Brain microvascular endothelial cell (primary cell): ENCODE data around the gene AP2S1.
A peak's percentile ranks its signal among the peaks of the same experiment; 100 is the strongest.

ENCODE experiments used
- DNase-seq: peaks from one replicate; pipeline ENCODE4 v3.0.0-alpha.2; 2020
- H3K27ac ChIP-seq: fragments of 250-450 bp; sonication (Bioruptor Pico); 2 replicates; pipeline ENCODE4 v1.5.1; 2020; ENCODE audit warnings: mild to moderate bottlenecking, moderate library complexity
- H3K27me3 ChIP-seq: fragments of 250-450 bp; sonication (Bioruptor Pico); replicated peaks from 2 replicates; pipeline ENCODE4 v1.5.1; 2020; ENCODE audit warnings: mild to moderate bottlenecking
- H3K36me3 ChIP-seq: fragments of 250-450 bp; sonication (Bioruptor Pico); replicated peaks from 2 replicates; pipeline ENCODE4 v1.5.1; 2020; ENCODE audit warnings: mild to moderate bottlenecking
- H3K4me3 ChIP-seq: 2 replicates; pipeline ENCODE4 v1.5.1; 2011; ENCODE audit warnings: low read depth, mild to moderate bottlenecking, control low read depth, low read length, moderate library complexity
- CTCF ChIP-seq: IDR thresholded peaks from 2 replicates; pipeline ENCODE4 v1.5.1; 2011; ENCODE audit warnings: low read depth, mild to moderate bottlenecking, moderate library complexity, low read length, control low read depth, inconsistent platforms; ENCODE audit errors: missing control alignments
- in situ Hi-C: cut with HindIII; loops from 2 replicates; pipeline ENCODE4 v1.10.0; 2017; ENCODE audit warnings: low sequenced_read_pairs, low pct_ligation_motif_present

The AP2S1 gene

GRCh38 chr19:46845959-46846459 is 4.6 kb downstream of the AP2S1 start:
- H3K27me3 ChIP-seq, result no peaks in the 10 kb centered on the region
- TF ChIP-seq CTCF, result no peak
- H3K4me3 ChIP-seq, result no peak overlapping the region
- peaks cover 33% of the 10 kb centered on the region for H3K36me3 ChIP-seq
- in situ Hi-C loops, result no loop called here
- DNase-seq, result no peak
- peak overlapping the region; percentile 15 for H3K27ac ChIP-seq

GRCh38 chr19:46844067-46844489 is 6.6 kb downstream of the AP2S1 start:
- H3K27ac ChIP-seq, result peak overlapping the region; percentile 35
- DNase-seq, result peak; percentile 59
- TF ChIP-seq CTCF, result no peak
- in situ Hi-C loops, result no loop called here
- H3K4me3 ChIP-seq, result no peak overlapping the region
- H3K27me3 ChIP-seq, result no peaks in the 10 kb centered on the region
- H3K36me3 ChIP-seq, result peaks cover 45% of the 10 kb centered on the region

- no peak for TF ChIP-seq CTCF
- Histone ChIP-seq H3K27ac (no peak overlapping the region), H3K27me3 (no peaks in the 10 kb centered on the region), H3K36me3 (peaks cover 56% of the 10 kb centered on the region), H3K4me3 (no peak overlapping the region)
- DNase-seq, result no peak
- in situ Hi-C loops, result no loop called here
Measured at GRCh38 chr19:46842791-46843190, 7.9 kb downstream of the AP2S1 start.

- H3K27me3 ChIP-seq, result no peaks in the 10 kb centered on the region
- DNase-seq, result peak; percentile 64
- no peak for TF ChIP-seq CTCF
- in situ Hi-C loops, result no loop called here
- no peak overlapping the region for H3K4me3 ChIP-seq
- peaks cover 67% of the 10 kb centered on the region for H3K36me3 ChIP-seq
- H3K27ac ChIP-seq, result no peak overlapping the region
Measured at GRCh38 chr19:46841458-46842083, 9.1 kb downstream of the AP2S1 start.

- in situ Hi-C loops, result no loop called here
Measured at GRCh38 chr19:46840498-46840942, 10.1 kb downstream of the AP2S1 start.

More at GRCh38 chr19:46840498-46840942, 10.1 kb downstream of the AP2S1 start:
- Histone ChIP-seq H3K36me3 (peaks cover 71% of the 10 kb centered on the region), H3K27me3 (no peaks in the 10 kb centered on the region), H3K4me3 (no peak overlapping the region), H3K27ac (no peak overlapping the region)
- peak; percentile 88 for TF ChIP-seq CTCF
- DNase-seq, result peak; percentile 37
